Coronary artery (tissue), 2 donors: ENCODE results near the gene TMCO6.

ENCODE experiments used
- DNase-seq: peaks from one replicate; pipeline ENCODE4 v3.0.0-alpha.2; 2017; ENCODE audit warnings: low spot score
- H3K27ac ChIP-seq, 2 donors: fragments of 200-600 bp; sonication (generic); one replicate each; pipeline ENCODE4 v1.5.1; 2016 to 2019
- H3K4me3 ChIP-seq: fragments of 200-600 bp; sonication (generic); 2 replicates; pipeline ENCODE4 v1.5.1; 2016; ENCODE audit warnings: mild to moderate bottlenecking, moderate library complexity
- TF ChIP-seq, protein P1 (sequence below): fragments of 200-600 bp; sonication (generic); IDR thresholded peaks from one replicate; pipeline ENCODE4 v1.5.1; 2019; ENCODE audit warnings: antibody characterized with exemption

TMCO6 gene

DNA sequence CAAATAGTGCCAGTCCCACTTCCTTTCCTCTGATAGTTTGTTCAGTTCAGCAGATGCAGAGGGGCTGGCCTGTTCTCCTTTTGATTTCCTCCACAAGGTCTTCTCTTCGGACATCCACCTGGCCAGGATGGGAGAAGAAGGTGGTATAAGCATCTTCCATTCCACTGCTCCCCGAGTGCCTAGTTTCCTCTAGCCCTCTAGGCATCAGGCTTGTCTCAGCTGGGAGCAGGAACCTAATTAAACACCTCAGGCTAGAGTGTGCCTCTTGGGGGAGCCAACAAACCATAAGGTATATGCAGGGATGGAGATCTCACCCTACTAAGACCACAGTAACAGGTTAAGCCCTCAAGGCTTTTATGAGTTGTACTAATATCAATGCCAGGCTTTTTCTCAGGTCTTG, 35.0 kb downstream of the TMCO6 start:
- TF ChIP-seq, protein P1, sequence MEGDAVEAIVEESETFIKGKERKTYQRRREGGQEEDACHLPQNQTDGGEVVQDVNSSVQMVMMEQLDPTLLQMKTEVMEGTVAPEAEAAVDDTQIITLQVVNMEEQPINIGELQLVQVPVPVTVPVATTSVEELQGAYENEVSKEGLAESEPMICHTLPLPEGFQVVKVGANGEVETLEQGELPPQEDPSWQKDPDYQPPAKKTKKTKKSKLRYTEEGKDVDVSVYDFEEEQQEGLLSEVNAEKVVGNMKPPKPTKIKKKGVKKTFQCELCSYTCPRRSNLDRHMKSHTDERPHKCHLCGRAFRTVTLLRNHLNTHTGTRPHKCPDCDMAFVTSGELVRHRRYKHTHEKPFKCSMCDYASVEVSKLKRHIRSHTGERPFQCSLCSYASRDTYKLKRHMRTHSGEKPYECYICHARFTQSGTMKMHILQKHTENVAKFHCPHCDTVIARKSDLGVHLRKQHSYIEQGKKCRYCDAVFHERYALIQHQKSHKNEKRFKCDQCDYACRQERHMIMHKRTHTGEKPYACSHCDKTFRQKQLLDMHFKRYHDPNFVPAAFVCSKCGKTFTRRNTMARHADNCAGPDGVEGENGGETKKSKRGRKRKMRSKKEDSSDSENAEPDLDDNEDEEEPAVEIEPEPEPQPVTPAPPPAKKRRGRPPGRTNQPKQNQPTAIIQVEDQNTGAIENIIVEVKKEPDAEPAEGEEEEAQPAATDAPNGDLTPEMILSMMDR = no peak
- no peak for DNase-seq
- Histone ChIP-seq H3K27ac (no peak overlapping the region), H3K4me3 (no peak overlapping the region)

DNA sequence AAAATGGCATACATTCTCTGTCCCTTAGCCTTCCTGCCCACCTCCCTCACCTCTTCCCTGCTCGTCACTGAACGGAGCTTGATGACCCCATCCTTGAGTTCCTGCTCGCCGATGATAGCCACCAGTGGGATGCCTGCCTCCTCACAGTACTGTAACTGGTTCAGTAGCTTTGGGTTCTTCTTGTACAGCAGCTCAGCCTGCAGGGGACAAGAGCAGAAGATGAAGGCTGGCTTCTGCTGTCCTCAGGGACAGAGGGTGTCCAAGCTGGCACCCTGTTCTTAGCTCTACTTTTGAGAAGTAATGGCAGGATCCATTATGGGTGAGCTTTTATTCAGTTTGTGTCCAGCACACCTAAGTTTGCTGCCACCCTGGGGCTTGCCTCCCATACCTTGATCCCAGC, 35.4 kb downstream of the TMCO6 start:
- no peak for DNase-seq
- H3K27ac ChIP-seq = no peak overlapping the region
- no peak overlapping the region for H3K4me3 ChIP-seq
- TF ChIP-seq, protein P1 = no peak

DNA sequence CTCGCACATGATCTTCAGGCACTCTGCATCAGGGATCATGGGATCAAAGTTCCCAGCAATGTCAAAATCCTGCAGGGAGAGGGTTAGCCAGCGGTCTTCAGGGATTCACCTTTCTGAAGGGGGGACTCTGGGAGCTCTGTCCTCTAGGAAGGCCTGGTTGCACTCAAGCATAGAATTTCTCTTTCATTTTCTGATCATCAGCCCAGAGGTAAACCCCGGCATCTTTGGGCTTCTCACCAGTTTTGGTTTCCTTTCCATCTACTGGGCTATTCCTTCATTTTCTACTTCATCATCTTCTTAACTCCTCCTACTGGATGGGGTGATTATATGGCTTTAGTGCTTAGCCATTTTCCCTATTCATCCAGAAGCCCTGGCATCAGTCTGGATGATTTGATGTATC, 38.7 kb downstream of the TMCO6 start:
- no peak for DNase-seq
- H3K4me3 ChIP-seq = no peak overlapping the region
- TF ChIP-seq, protein P1 = no peak
- H3K27ac ChIP-seq = no peak overlapping the region

DNA sequence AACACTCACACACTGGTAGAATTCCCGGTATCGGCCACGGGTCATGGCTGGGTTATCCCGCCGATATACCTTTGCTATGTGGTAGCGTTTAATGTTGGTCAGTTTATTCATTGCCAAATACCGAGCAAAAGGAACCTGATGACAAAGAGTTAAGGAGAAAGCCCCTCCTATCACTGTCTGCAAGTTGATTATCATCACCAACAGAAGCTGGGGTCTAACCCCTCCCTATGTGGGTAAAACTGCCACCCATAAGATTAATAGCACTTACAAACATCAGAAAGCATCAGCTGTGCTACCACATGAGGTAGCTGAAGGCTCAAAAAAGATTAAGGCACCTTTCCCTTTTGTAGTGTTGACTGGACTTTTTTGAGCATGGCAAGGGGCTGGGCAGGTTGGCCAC, 39.7 kb downstream of the TMCO6 start:
- TF ChIP-seq, protein P1 = no peak

DNA sequence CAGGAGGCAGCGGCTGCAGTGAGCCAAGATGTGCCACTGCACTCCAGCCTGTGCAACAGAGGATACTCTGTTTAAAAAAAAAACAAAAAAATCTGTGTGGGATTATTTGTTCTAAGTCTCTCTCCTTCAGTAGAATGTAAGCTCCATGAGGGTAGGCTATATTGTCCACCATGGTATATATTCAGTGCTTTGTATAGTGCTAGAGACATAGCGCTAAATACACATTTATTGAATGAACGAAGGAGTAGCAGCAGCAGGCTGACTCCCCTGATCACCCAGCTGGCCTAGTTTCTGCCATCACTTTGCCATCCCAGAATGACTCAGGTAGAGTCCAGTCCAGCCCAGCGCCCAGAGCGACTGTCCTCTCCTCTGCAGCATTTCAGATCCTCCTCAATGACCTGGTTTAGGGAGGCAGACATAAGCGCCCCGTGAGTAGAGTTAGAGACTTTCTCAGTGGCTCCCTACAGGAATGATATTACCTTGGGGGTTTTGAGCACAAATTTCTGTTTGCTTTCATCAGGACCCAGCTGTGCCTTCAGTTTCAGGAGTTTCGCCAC, 51.2 kb downstream of the TMCO6 start:
- TF ChIP-seq, protein P1 = no peak
- peak overlapping the region; percentile 87 for H3K4me3 ChIP-seq
- DNase-seq = no peak

More for the DNA sequence above, 39.7 kb downstream of the TMCO6 start:
- H3K4me3 ChIP-seq = no peak overlapping the region
- no peak overlapping the region for H3K27ac ChIP-seq
- DNase-seq = no peak

DNA sequence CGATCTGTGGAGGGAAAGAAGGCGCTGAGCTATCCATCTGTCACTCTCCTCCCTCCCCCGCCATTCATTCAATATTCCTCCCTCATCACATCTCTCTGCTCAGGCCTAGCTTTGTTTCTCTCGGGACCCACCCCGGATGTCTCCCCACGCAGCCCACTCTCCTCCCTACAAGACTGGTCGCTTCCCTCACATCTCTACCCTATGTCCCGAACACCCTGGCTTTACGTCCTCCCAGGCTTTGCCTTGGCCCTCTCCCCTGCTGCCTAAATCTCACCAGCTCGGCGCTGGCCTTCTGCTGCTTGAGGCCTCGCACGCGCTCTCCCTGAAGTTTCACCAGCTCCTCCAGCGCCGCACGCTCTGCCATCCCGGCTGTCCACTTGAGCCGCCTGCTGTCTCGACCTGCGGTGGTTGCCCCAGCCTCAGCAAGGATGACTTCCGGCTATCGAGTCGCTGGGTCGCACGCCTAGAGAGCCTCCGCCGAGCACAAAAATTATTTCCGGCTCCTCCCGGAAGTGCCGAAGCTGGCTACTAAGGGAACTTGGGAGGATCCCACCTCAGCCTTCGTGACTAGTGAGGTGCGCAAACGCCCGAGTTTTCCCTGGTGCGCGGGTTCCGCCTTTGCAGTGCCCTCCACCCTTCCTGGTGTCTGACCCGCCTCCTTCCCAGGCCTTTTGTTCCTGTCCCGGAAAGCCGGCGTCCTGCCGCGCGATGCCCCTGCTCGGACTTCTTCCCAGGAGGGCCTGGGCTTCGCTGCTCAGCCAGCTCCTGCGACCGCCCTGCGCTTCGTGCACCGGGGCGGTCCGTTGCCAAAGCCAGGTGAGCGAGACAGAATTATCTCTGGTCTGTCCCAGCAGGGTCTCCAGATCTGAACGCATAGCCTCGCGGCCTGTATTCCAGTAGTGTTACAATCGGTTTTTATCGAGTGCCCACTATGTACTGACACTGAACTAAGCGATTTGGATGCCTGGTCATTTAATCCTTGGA, 52.0 kb downstream of the TMCO6 start, which contains the start of the genes HARS1 and HARS2:
Gene HARS1, minus strand, starts transcription at position 430 of the 984 bp plus-strand sequence. Its CDS starts 66 bp downstream, at position 364.
Gene HARS2, plus strand, starts transcription at position 515 of the 984 bp plus-strand sequence. Its CDS starts 194 bp downstream, at position 709.
- TF ChIP-seq, protein P1 = no peak
- Histone ChIP-seq H3K27ac (peak within 1 kb of the TSS; percentile 50 to 85), H3K4me3 (peak within 1 kb of the TSS; percentile 87)
- DNase-seq = peak; percentile 95

More for the DNA sequence above, 51.2 kb downstream of the TMCO6 start:
- peak overlapping the region; percentile 50 to 85 for H3K27ac ChIP-seq
